ENCODE measurements around the gene CACNA1S.

CACNA1S gene

DNA sequence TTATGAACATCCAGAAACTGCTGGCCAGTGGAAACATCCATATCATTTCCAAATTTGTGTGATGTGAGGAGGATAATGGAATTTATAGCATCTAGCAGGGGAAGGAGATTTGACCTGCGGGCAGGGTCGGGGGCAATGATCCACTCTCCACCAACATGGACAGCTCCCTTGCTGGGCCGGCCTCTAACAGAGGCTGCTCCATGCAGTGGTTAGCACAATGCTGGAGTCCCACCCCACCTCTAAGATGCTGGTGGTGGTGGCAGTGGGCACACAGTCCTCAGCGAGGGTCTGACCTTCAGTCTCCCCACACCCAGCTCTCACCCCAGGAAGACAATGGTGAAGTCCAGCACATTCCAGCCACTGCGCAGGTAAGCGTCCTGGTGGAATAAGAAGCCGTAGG lies 18.7 kb downstream of the CACNA1S start:
- no peak for DNase-seq (ENCODE audit: low read depth in 2 of 2)

DNA sequence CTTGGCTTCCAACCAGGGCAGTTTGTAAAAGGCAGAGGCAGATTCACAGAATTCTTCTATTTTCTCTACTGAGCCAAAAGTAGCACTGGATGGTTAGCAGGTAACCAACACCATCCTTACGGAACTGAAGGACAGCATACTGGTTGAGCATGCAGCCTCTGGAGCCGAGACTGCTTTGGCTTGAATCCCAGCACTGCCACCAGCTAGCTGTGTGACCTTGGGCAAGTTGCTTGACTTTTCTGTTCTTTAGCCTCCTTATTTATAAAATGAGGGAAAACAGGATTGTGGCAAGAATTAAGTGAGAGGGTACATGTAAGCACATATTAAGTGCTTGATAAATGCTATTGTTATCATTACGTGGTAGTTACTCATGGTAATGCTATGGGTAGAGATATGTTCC lies 19.5 kb downstream of the CACNA1S start:
- DNase-seq (ENCODE audit: low read depth in 2 of 2): no peak

DNA sequence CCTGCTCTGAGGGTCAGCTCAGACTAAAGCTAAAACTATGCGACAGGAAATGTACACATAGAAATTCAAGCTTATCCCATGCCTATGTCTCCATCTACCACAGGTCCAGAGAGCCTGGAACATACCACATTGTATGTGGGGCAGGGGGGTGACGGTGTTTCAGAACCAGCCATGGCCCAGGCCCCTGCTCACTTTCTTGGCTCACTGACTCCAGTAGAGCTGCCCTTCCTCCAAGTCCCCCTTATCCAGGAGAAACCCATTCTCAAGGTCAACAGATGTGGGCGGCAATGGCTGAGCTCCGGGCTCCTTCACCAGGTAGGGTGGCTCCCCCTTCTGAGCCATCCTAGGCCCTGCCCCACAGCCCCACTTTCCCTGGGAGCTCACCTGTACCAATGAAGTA lies 21.0 kb downstream of the CACNA1S start:
- DNase-seq (ENCODE audit: low read depth in 2 of 2): no peak

DNA sequence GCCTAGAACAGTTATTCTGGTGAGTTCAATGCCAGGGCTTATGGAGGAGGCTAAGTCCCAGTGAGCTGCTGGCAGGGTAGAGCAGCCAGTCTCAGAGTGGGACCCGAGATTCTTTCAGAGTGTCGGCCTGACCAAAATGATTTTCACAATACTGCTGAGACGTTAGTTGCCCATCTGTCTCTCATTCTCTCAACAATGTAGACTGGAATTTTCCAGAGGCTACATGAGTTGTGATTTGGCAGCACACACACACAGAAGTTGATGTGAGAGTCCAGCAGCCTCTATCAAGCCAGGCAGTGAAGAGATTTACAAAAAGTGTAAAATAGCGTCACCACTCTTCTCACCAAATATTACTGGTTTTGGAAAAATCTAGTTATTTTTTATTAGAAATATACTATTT lies 21.7 kb downstream of the CACNA1S start:
- DNase-seq (ENCODE audit: low read depth in 2 of 2): no peak

GRCh38 chr1:201089596-201089995 lies 22.6 kb downstream of the CACNA1S start:
- no peak for DNase-seq (ENCODE audit: low read depth in 2 of 2)

- no peak for DNase-seq (ENCODE audit: low read depth in 2 of 2)
Observed at GRCh38 chr1:201088901-201089525, 23.2 kb downstream of the CACNA1S start.

DNA sequence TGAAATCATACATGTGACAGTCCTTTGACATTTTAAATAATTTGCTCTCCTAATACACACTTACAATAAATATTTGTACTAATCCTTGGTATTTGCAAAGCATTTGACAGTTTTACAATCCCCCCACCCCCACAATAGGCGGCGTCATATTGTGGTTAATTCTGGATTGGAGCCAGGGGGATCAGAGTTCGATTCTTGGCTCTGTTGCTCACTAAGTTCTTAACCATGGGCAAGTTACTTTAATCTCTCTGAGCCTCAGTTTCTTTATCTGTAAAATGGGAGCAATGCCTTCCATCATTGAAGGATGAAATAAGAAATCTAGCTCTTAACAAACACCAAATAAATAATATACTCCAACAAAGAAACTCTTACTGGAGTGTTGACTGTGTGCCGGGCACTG lies 23.8 kb downstream of the CACNA1S start:
- no peak for DNase-seq (ENCODE audit: low read depth in 2 of 2)

DNA sequence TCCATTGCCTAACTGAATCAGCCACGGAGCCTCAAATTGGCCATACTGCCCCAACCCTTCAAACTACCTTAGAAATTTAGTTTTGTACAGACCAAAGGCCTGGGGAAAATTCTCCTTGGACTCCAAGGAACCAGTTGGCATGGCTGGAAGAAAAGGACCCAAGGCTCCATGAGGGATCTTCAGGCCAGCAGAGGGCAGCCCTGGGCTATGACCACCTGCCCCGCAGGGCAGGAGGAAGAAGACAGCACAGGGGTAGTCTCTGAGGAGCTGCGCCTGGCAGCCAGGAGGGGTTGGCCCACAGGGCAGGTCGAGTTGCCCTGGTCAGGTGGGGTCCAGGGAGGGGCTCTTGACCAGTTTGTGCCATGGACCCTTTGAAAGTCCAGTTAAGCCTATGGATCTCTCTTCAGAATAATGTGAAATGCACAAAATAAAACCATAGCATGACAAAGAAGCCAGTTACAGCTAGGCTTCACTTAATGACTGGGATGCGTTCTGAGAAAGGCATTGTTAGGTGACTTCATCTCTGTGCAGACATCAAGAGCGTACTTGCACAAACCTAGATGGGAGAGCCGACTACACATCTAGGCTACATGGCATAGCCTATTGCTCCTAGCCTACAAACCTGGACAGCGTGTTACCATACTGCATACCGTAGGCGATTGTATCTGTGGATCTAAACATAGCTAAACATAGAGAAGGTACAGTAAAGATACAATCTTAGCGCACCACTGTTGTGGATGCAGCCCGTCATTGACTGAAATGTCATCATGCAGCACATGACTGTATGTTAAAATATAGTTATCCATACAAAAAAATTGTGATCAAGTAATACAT lies 26.1 kb downstream of the CACNA1S start:
- DNase-seq (ENCODE audit: low read depth in 2 of 2): peak; percentile 5 to 17

GRCh38 chr1:201084295-201084694 lies 27.9 kb downstream of the CACNA1S start:
- DNase-seq (ENCODE audit: low read depth in 2 of 2): no peak

DNA sequence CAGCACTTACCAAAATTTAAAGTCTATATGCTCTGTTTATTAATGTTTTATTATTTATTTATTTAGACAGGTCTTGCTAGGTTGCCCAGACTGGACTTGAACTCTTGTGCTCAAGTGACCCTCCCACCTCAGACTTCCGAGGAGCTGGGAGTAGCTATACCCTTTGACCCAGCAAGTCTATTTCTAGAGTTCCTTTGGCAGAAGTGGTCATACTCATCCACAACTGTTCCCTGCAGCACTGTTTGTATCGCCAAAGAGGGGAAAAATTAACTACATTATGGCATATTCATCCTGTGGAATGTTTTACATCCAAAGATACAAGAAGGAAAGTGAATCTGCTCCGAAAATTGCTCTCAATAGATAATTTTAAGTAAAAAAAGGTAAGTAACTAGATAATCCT lies 28.5 kb downstream of the CACNA1S start:
- no peak for DNase-seq (ENCODE audit: low read depth in 2 of 2)

GRCh38 chr1:201080135-201080534 lies 32.1 kb downstream of the CACNA1S start:
- DNase-seq (ENCODE audit: low read depth in 2 of 2): no peak

DNA sequence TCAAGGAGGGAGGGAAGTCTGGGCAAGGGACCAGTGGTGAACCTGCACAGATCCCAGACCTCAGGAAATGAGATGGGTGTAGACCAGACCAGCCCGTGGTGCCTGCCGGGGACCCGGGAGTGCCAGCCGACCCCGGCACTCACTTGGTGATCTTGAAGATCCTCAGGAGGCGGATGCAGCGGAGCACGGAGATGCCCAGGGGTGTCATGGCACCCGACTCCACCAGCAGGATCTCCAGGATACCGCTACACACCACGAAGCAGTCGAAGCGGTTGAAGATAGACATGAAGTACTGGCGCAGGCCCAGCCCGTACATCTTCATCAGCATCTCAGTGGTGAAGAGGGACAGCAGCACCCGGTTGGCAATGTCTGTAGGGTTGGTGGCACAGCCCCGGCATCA lies 34.5 kb downstream of the CACNA1S start:
- DNase-seq (ENCODE audit: low read depth in 2 of 2): no peak

DNA sequence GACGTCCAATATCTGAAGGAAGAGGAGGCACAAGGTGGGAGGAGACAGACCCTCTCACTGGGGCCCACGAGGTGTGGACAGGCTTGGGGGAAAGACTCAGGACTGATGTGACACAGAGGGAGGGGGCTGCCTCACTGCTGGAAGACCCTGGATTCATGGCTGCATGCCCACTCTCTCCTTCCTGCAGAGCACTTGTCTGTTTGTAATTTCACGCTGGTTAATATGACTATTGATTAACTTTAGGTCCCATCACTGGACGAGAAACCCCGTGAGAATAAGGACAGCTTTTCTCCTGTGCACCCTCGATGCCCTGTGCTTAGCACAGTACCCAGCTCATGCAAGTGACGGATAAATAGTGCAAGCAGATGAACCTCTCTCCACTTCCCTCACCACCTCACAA lies 35.1 kb downstream of the CACNA1S start:
- DNase-seq (ENCODE audit: low read depth in 2 of 2): no peak

DNA sequence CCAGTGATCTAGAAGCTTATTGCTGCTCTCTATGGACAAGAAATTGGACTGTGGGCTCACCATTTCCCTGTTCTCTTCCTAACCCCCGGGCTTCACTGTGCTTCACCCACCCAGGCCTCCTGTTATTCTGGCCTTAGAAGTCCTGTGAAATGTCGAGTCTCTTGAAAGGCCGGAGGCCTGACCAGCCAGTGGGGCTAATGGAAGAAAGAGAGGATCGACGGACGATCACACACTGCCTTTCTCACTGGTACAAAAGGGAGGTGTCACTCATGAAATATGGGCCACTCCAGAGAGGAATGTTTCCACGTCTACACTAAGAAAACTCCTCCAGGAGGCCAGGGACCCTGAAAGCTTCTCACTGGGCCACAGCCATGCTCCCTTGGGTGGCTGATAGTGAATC lies 36.1 kb downstream of the CACNA1S start:
- DNase-seq (ENCODE audit: low read depth in 2 of 2): no peak

- no peak for DNase-seq (ENCODE audit: low read depth in 2 of 2)
Observed at GRCh38 chr1:201074018-201074417, 38.2 kb downstream of the CACNA1S start.

GRCh38 chr1:201072922-201073321 lies 39.3 kb downstream of the CACNA1S start:
- no peak for DNase-seq (ENCODE audit: low read depth in 2 of 2)

- DNase-seq (ENCODE audit: low read depth in 2 of 2): no peak
Observed at GRCh38 chr1:201072149-201072548, 40.1 kb downstream of the CACNA1S start.

DNA sequence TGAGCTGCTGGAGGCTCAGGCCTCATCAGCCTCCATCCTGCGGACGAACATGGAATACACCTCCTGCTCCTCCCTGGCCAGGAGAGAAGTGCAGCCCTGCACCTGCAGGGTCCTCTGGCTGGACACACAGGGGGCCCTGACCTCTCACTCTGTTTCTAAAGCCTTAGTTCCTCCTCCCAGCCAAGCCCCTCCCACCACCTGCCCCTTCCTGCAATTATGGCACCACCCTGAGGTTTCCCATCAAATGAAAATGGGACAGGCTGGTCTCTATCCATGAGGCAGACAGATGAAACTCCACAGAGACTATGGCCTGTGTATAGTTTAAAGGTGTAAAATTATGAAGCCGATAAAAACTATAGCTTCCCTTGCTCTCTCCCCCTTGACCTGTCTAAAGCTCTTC lies 42.6 kb downstream of the CACNA1S start:
- DNase-seq (ENCODE audit: low read depth in 2 of 2): no peak

GRCh38 chr1:201068976-201069375 lies 43.2 kb downstream of the CACNA1S start:
- DNase-seq (ENCODE audit: low read depth in 2 of 2): no peak

- DNase-seq (ENCODE audit: low read depth in 2 of 2): no peak
Observed at GRCh38 chr1:201066986-201067385, 45.2 kb downstream of the CACNA1S start.

- no peak for DNase-seq (ENCODE audit: low read depth in 2 of 2)
Observed at GRCh38 chr1:201065686-201066085, 46.5 kb downstream of the CACNA1S start.

DNA sequence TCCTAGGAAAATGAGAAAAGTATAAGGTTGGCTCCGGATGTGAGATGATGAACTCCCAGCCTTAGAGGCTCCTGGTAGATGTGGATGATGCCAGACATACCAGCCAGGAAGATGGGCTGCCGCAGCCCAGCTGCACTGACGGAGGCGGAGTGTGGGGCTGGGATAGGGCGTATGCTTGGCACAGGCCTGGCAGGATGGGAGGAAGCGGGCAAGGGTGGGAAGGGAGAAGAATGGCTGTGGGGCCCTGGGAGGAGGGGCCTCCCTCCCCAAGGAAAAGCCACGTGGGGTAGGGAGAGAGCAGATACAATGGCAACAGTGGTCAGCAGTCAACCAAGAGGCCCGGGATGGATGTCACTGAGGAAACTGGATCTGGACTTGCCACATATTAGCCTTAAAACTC lies 47.4 kb downstream of the CACNA1S start:
- DNase-seq (ENCODE audit: low read depth in 2 of 2): no peak

- no peak for DNase-seq (ENCODE audit: low read depth in 2 of 2)
Observed at GRCh38 chr1:201063145-201063544, 49.1 kb downstream of the CACNA1S start.
